Measurements from ENCODE around the gene POC1A. TPM values are rescaled to one million over a fixed set of nuclear protein-coding genes. Genes with fewer than 3 reads are reported as not detected.

The POC1A gene
- total and polyA plus RNA-seq, 9 of the 15 experiments (the other 6 are each of a cell fraction or from before 2014, with no cell fraction given): 7.2 to 17.5 (median 12.1) TPM

- TF ChIP-seq NEUROD1 (IDR thresholded peaks at IDR 0.05; ENCODE audit: borderline replicate concordance, low read depth, low read length, partially characterized antibody) (peak; percentile 59), MAZ (CRISPR knock-in tag; conservative IDR thresholded peaks at IDR 0.05 in 1 of 2, IDR thresholded peaks at IDR 0.05 in 1 of 2) (peak; percentile 89 to 98), CTCF (IDR thresholded peaks at IDR 0.05 in 2 of 3, conservative IDR thresholded peaks at IDR 0.05 in 1 of 3; ENCODE audit: insufficient read depth in 2 of 3, low read depth in 1 of 3, low read length in 3 of 3) (no peak), MCM7 (IDR thresholded peaks at IDR 0.05) (no peak), RFX1 (IDR thresholded peaks at IDR 0.05) (peak; percentile 54), GATAD2B (IDR thresholded peaks at IDR 0.05; ENCODE audit: borderline replicate concordance) (0 out of 2 replicates have a peak, but pooled peaks have one; percentile 33), EP400 (IDR thresholded peaks at IDR 0.05) (peak; percentile 91), TRIM28 (IDR thresholded peaks at IDR 0.05) (no peak), ELF2 (CRISPR knock-in tag; IDR thresholded peaks at IDR 0.05) (peak; percentile 88), FOSL1 (tag; conservative IDR thresholded peaks at IDR 0.05) (no peak), EGR1 (conservative IDR thresholded peaks at IDR 0.05) (peak; percentile 98), FOXK1 (CRISPR knock-in tag; IDR thresholded peaks at IDR 0.05; ENCODE audit: borderline replicate concordance) (0 out of 2 replicates have a peak, but pooled peaks have one; percentile 47), CEBPG (CRISPR knock-in tag; IDR thresholded peaks at IDR 0.05) (peak; percentile 96), CEBPG (tag; conservative IDR thresholded peaks at IDR 0.05 in 1 of 2, IDR thresholded peaks at IDR 0.05 in 1 of 2) (peak; percentile 86 to 90), UBTF (IDR thresholded peaks at IDR 0.05; ENCODE audit: borderline replicate concordance in 1 of 2, low read depth in 2 of 2, low read length in 2 of 2) (0 out of 4 replicates have a peak, but pooled peaks of 1 of the 2 experiments have one; percentile 35), ZSCAN32 (CRISPR knock-in tag; IDR thresholded peaks at IDR 0.05) (no peak), ARID2 (IDR thresholded peaks at IDR 0.05) (no peak), JUN (IDR thresholded peaks at IDR 0.05; ENCODE audit: borderline replicate concordance, low read depth, low read length) (peak; percentile 51; the same call in 1 of the 2 replicates), JUN (CRISPR knock-in tag; IDR thresholded peaks at IDR 0.05; ENCODE audit: borderline replicate concordance) (no peak)
Measured at GRCh38 chr3:52154135-52155094, at the start of gene POC1A (continued).

Measured in K562 (cell line).